Activated CD4-positive, alpha-beta T cell treated with anti-CD3 and anti-CD28 coated beads, Interleukin-2, amount 10 ng/mL, durations not matched to agents 7 days and 5 days (primary cell): ENCODE measurements around the gene LATS2. TPM values are rescaled to one million over a fixed set of nuclear protein-coding genes. Genes with fewer than 3 reads are reported as not detected.

Experiments
- CTCF ChIA-PET: fragments of 350-600 bp; sonication (Branson Sonifier 250); formaldehyde crosslinking; loops from one replicate; lab custom pipeline; 2021; ENCODE audit warnings: antibody characterized with exemption; lab: Charles Lee
- POLR2A ChIA-PET: fragments of 350-600 bp; sonication (Branson Sonifier 250); formaldehyde crosslinking; loops from one replicate; lab custom pipeline; 2021; ENCODE audit warnings: antibody characterized with exemption; lab: Charles Lee
- DNase-seq: peaks from one replicate; pipeline ENCODE4 v3.0.0-alpha.2; 2020
- H3K27ac Mint-ChIP-seq: one replicate; pipeline ENCODE4 v1.8.0; 2021; ENCODE audit warnings: mild to moderate bottlenecking, moderate library complexity, mixed read lengths
- H3K27me3 Mint-ChIP-seq: one replicate; pipeline ENCODE4 v1.8.0; 2021; ENCODE audit warnings: mixed read lengths
- H3K36me3 Mint-ChIP-seq: one replicate; pipeline ENCODE4 v1.8.0; 2021; ENCODE audit warnings: low read depth, mixed read lengths
- H3K4me1 Mint-ChIP-seq: one replicate; pipeline ENCODE4 v1.8.0; 2021; ENCODE audit warnings: mixed read lengths
- H3K4me3 Mint-ChIP-seq: one replicate; pipeline ENCODE4 v1.8.0; 2021; ENCODE audit warnings: mild to moderate bottlenecking, moderate library complexity, mixed read lengths
- H3K9me3 Mint-ChIP-seq: one replicate; pipeline ENCODE4 v1.8.0; 2021; ENCODE audit warnings: mixed read lengths
- total RNA-seq, 2 experiments: library from RNA; stranded (reverse); gene quantifications; one replicate each; pipeline ENCODE4 v1.2.3, GENCODE V29; 2021

The LATS2 gene
- total RNA-seq, 2 experiments from 2014 or later = 3.1 to 3.2 TPM

GRCh38 chr13:21069561-21070004 is 8.2 kb upstream of the LATS2 start:
- Mint-ChIP-seq H3K36me3 (peaks cover 2% of the 10 kb centered on the region), H3K4me3 (no peak overlapping the region), H3K4me1 (peaks cover 24% of the 10 kb centered on the region), H3K9me3 (no peaks in the 10 kb centered on the region), H3K27me3 (peaks cover 1% of the 10 kb centered on the region), H3K27ac (no peak overlapping the region)
- ChIA-PET CTCF (interaction anchor here (0.6 to 1.4 kb wide), 2 partner anchors 9 to 50 kb away, joined by 3 read pairs; no protein-coding TSS in a partner anchor), POLR2A (no interaction called here)
- no peak for DNase-seq

GRCh38 chr13:21067848-21068247 is 6.5 kb upstream of the LATS2 start:
- Mint-ChIP-seq H3K27me3 (peaks cover 12% of the 10 kb centered on the region), H3K4me3 (no peak overlapping the region), H3K9me3 (no peaks in the 10 kb centered on the region), H3K27ac (no peak overlapping the region), H3K4me1 (peaks cover 12% of the 10 kb centered on the region), H3K36me3 (no peaks in the 10 kb centered on the region)
- no peak for DNase-seq
- POLR2A ChIA-PET = no interaction called here
- CTCF ChIA-PET = no interaction called here

GRCh38 chr13:21066946-21067345 is 5.6 kb upstream of the LATS2 start:
- Mint-ChIP-seq H3K27me3 (peaks cover 18% of the 10 kb centered on the region), H3K27ac (no peak overlapping the region), H3K9me3 (no peaks in the 10 kb centered on the region), H3K4me1 (peaks cover 11% of the 10 kb centered on the region), H3K4me3 (no peak overlapping the region), H3K36me3 (no peaks in the 10 kb centered on the region)
- DNase-seq = no peak
- ChIA-PET POLR2A (no interaction called here), CTCF (no interaction called here)

DNA sequence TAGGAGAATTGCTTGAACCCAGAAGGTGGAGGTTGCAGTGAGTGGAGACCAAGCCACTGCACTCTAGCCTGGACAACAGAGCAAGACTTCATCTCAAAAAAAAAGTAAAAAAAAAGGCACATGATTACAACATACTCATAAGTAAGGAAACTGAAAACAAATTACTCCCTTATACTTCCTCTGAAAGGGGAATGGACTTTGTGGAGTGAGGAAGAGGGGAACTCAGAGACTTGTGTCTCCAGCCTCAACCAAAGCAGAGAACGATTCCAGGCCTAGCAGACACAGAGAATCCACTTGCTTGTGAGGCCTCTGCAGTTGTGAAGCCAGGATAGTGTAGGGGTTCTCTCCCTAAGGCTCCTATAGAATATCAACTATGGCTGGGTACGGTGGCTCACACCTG is 4.3 kb upstream of the LATS2 start:
- ChIA-PET CTCF (no interaction called here), POLR2A (no interaction called here)
- no peaks in the 10 kb centered on the region for H3K9me3 Mint-ChIP-seq
- H3K4me1 Mint-ChIP-seq = peaks cover 4% of the 10 kb centered on the region
- H3K27me3 Mint-ChIP-seq = peaks cover 21% of the 10 kb centered on the region
- DNase-seq = no peak
- H3K4me3 Mint-ChIP-seq = no peak overlapping the region
- no peak overlapping the region for H3K27ac Mint-ChIP-seq
- no peaks in the 10 kb centered on the region for H3K36me3 Mint-ChIP-seq

DNA sequence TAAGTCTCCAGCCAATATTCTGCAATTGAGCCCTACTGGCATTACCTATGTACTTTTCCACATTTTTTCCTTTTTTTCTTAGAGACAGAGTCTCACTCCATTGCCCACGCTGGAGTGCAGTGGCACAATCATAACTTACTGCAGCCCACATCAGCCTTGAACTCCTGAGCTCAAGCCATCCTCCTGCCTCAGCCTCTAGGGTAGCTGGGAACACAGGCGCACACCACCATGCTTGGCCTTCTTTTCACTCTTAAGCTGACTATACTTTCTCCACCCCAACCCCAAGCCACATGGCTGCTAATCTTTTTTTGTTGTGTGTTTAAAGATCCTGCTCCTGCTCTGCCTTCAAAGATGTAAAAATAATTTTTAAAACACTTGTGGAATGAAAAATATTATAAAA is 1.6 kb upstream of the LATS2 start:
- DNase-seq = no peak
- H3K9me3 Mint-ChIP-seq = no peaks in the 10 kb centered on the region
- no peaks in the 10 kb centered on the region for H3K36me3 Mint-ChIP-seq
- no peak overlapping the region for H3K4me3 Mint-ChIP-seq
- POLR2A ChIA-PET = interaction anchor here (0.5 kb wide), 1 partner anchor 44 kb away, joined by 4 read pairs; no protein-coding TSS in a partner anchor
- peaks cover 7% of the 10 kb centered on the region for H3K4me1 Mint-ChIP-seq
- H3K27ac Mint-ChIP-seq = no peak overlapping the region
- CTCF ChIA-PET = interaction anchor here (0.6 kb wide), 2 partner anchors 12 to 38 kb away, joined by 3 read pairs; no protein-coding TSS in a partner anchor
- peaks cover 34% of the 10 kb centered on the region for H3K27me3 Mint-ChIP-seq

GRCh38 chr13:21060338-21061028 is 903 bp downstream of the LATS2 start:
- no peaks in the 10 kb centered on the region for H3K36me3 Mint-ChIP-seq
- peaks cover 37% of the 10 kb centered on the region for H3K27me3 Mint-ChIP-seq
- peak overlapping the region; percentile 60 for H3K4me3 Mint-ChIP-seq
- ChIA-PET CTCF (interaction anchor here (0.7 to 1.3 kb wide), 3 partner anchors 8 to 11 kb away, joined by 3 read pairs; no protein-coding TSS in a partner anchor), POLR2A (interaction anchor here (1.0 kb wide), 1 partner anchor 116 kb away, joined by 3 read pairs; no protein-coding TSS in a partner anchor)
- peak overlapping the region; percentile 46 for H3K27ac Mint-ChIP-seq
- no peaks in the 10 kb centered on the region for H3K9me3 Mint-ChIP-seq
- DNase-seq = no peak
- H3K4me1 Mint-ChIP-seq = peaks cover 7% of the 10 kb centered on the region

GRCh38 chr13:21059641-21060337 is 1.6 kb downstream of the LATS2 start:
- Mint-ChIP-seq H3K4me1 (peaks cover 7% of the 10 kb centered on the region), H3K36me3 (no peaks in the 10 kb centered on the region), H3K4me3 (peak overlapping the region; percentile 60), H3K9me3 (no peaks in the 10 kb centered on the region), H3K27ac (peak overlapping the region; percentile 46), H3K27me3 (peaks cover 37% of the 10 kb centered on the region)
- ChIA-PET POLR2A (no interaction called here), CTCF (interaction anchor here (0.6 to 0.7 kb wide), 2 partner anchors 10 kb away, joined by 3 read pairs; no protein-coding TSS in a partner anchor)
- no peak for DNase-seq

DNA sequence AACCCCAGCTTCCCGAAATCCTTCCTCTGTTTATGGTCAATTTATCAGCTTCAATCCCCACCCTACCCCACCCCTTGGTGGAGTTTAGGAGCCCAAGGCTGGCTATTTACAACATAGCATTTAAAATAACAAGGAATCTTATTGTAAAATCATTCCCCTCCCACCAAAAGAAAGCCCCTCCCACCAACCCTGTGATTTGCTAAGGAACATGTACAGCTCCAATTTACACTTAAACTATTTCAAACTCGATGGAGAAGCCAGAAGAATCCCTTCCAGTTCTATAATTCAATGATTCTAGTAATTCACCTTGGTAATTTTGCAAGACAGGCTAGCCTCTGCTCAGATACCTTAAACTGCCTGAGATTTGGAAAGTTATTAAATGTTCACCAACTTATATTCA is 3.0 kb downstream of the LATS2 start:
- ChIA-PET POLR2A (no interaction called here), CTCF (no interaction called here)
- no peak for DNase-seq
- Mint-ChIP-seq H3K4me1 (peaks cover 14% of the 10 kb centered on the region), H3K27me3 (peaks cover 31% of the 10 kb centered on the region), H3K27ac (no peak overlapping the region), H3K36me3 (peaks cover 2% of the 10 kb centered on the region), H3K9me3 (no peaks in the 10 kb centered on the region), H3K4me3 (no peak overlapping the region)

GRCh38 chr13:21055511-21056045 is 5.8 kb downstream of the LATS2 start:
- Mint-ChIP-seq H3K36me3 (peaks cover 2% of the 10 kb centered on the region), H3K4me3 (no peak overlapping the region), H3K27ac (no peak overlapping the region), H3K27me3 (peaks cover 18% of the 10 kb centered on the region), H3K9me3 (no peaks in the 10 kb centered on the region), H3K4me1 (peaks cover 15% of the 10 kb centered on the region)
- ChIA-PET CTCF (interaction anchor here (1.1 to 1.6 kb wide), 2 partner anchors 11 to 35 kb away, joined by 3 to 4 read pairs; no protein-coding TSS in a partner anchor), POLR2A (no interaction called here)
- DNase-seq = no peak

DNA sequence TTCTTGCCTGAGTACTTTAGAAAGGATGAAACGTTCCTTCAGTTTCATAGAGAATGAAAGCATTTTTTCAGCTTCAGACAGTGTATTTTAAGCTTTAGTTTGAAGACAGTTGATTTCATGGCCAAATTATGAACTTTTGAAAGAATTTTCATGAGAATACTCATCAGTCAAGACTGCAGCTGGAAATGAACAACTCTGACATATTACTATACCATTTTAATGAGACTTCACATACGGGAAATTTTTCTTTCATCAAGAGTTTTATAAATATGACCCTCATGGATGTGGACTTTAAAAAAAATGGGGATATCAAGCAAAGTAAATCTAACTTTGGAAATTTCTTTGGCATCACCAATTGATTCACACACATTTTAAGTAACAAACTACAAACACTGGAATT is 6.4 kb downstream of the LATS2 start:
- Mint-ChIP-seq H3K36me3 (peaks cover 2% of the 10 kb centered on the region), H3K4me3 (no peak overlapping the region), H3K4me1 (peaks cover 15% of the 10 kb centered on the region), H3K9me3 (no peaks in the 10 kb centered on the region), H3K27ac (no peak overlapping the region), H3K27me3 (peaks cover 18% of the 10 kb centered on the region)
- POLR2A ChIA-PET = no interaction called here
- DNase-seq = no peak
- CTCF ChIA-PET = interaction anchor here (1.1 to 1.6 kb wide), 2 partner anchors 10 to 35 kb away, joined by 3 to 4 read pairs; no protein-coding TSS in a partner anchor

DNA sequence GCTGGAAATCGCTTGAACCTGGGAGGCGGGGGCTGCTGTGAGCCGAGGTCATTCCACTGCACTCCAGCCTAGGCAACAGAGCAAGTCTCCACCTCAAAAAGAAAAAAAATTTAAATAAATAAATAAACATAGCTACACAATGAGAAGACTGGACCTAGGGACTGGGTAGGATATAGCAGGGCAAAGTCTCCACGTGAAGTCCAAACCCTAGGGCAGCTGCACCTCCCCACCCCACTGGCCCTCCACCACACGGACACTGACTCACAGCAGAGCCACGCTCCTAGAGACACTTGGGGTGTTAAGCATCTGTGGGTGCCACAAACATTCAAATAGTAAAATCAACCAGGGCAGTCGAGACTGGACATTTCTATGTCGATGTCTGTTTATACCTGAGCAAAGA is 7.1 kb downstream of the LATS2 start:
- peaks cover 15% of the 10 kb centered on the region for H3K27me3 Mint-ChIP-seq
- no peaks in the 10 kb centered on the region for H3K9me3 Mint-ChIP-seq
- H3K4me3 Mint-ChIP-seq = no peak overlapping the region
- ChIA-PET POLR2A (no interaction called here), CTCF (interaction anchor here (1.1 kb wide), 1 partner anchor 10 kb away, joined by 4 read pairs; no protein-coding TSS in a partner anchor)
- no peak for DNase-seq
- peaks cover 2% of the 10 kb centered on the region for H3K36me3 Mint-ChIP-seq
- no peak overlapping the region for H3K27ac Mint-ChIP-seq
- peaks cover 15% of the 10 kb centered on the region for H3K4me1 Mint-ChIP-seq

- ChIA-PET POLR2A (no interaction called here), CTCF (interaction anchor here (0.6 to 1.0 kb wide), 2 partner anchors 8 to 9 kb away, joined by 3 read pairs; partner anchors contain the start of gene LATS2)
- peaks cover 2% of the 10 kb centered on the region for H3K36me3 Mint-ChIP-seq
- H3K27me3 Mint-ChIP-seq = peaks cover 6% of the 10 kb centered on the region
- peak overlapping the region; percentile 79 for H3K27ac Mint-ChIP-seq
- no peak overlapping the region for H3K4me3 Mint-ChIP-seq
- no peaks in the 10 kb centered on the region for H3K9me3 Mint-ChIP-seq
- DNase-seq = no peak
- peaks cover 12% of the 10 kb centered on the region for H3K4me1 Mint-ChIP-seq
These were observed 8.2 kb downstream of the LATS2 start for GRCh38 chr13:21053231-21053630.
